Epithelial cell of esophagus (primary cell): ENCODE results near the gene RBM15B.

ENCODE experiments used
- DNase-seq: peaks from one replicate; pipeline ENCODE4 v3.0.0; 2010; ENCODE audit warnings: low read depth
- H3K4me3 ChIP-seq: 2 replicates; pipeline ENCODE4 v1.5.1; 2011; ENCODE audit warnings: mild to moderate bottlenecking, low read length, control low read depth
- CTCF ChIP-seq: IDR thresholded peaks from 2 replicates; pipeline ENCODE4 v1.5.1; 2011; ENCODE audit warnings: low read depth, mild to moderate bottlenecking, low read length, control low read depth, inconsistent platforms; ENCODE audit not compliant: insufficient read depth; ENCODE audit errors: missing control alignments

RBM15B gene

GRCh38 chr3:51354731-51355615 is 36.1 kb upstream of the RBM15B start:
- no peak for TF ChIP-seq CTCF
- H3K4me3 ChIP-seq = no peak overlapping the region
- no peak for DNase-seq

- H3K4me3 ChIP-seq = no peak overlapping the region
- TF ChIP-seq CTCF = no peak
- DNase-seq = peak; percentile 79
These were observed 35.0 kb upstream of the RBM15B start for GRCh38 chr3:51355891-51356578.

GRCh38 chr3:51357856-51358255 is 33.2 kb upstream of the RBM15B start:
- H3K4me3 ChIP-seq = no peak overlapping the region
- TF ChIP-seq CTCF = no peak
- no peak for DNase-seq

GRCh38 chr3:51358981-51359380 is 32.1 kb upstream of the RBM15B start:
- no peak for DNase-seq
- H3K4me3 ChIP-seq = no peak overlapping the region
- no peak for TF ChIP-seq CTCF

GRCh38 chr3:51360806-51361205 is 30.3 kb upstream of the RBM15B start:
- no peak for DNase-seq
- no peak overlapping the region for H3K4me3 ChIP-seq
- TF ChIP-seq CTCF = no peak

GRCh38 chr3:51361746-51362145 is 29.3 kb upstream of the RBM15B start:
- no peak overlapping the region for H3K4me3 ChIP-seq
- TF ChIP-seq CTCF = no peak
- DNase-seq = no peak
